Panc1 (cell line): Measurements from ENCODE around the gene ATRN. TPM values are rescaled to one million over a fixed set of nuclear protein-coding genes. Genes with fewer than 3 reads are reported as not detected.

ENCODE experiments used
- ATAC-seq: fragments of 200-7000 bp; cut with Tn5 transposase; 2 replicates; pipeline ENCODE4 v1.9.1; 2020; ENCODE audit warnings: mild to moderate bottlenecking, moderate library complexity
- BruUV-seq: library from RNA; stranded (reverse); fragments of 400-500 nt; replicated peaks from 2 replicates; lab custom pipeline; 2021; lab: Mats Ljungman, UMichigan
- CTCF ChIA-PET: fragments of 300-600 bp; sonication (Branson Sonifier 250); formaldehyde crosslinking; loops from one replicate; lab custom pipeline; 2022; ENCODE audit warnings: antibody characterized with exemption; lab: Charles Lee
- POLR2A ChIA-PET: fragments of 300-600 bp; sonication (Branson Sonifier 250); formaldehyde crosslinking; loops from one replicate; lab custom pipeline; 2022; ENCODE audit warnings: antibody characterized with exemption; lab: Charles Lee
- DNase-seq: peaks from one replicate; pipeline ENCODE4 v3.0.0-alpha.2; 2010; ENCODE audit warnings: low read depth, low spot score
- H3K27ac ChIP-seq: 2 replicates; pipeline ENCODE4 v1.5.1; 2011; ENCODE audit warnings: mild to moderate bottlenecking, low read length, inconsistent platforms
- H3K27me3 ChIP-seq: fragments of 200-500 bp; sonication (Bioruptor generic); 2 replicates; pipeline ENCODE4 v1.6.0; 2014; ENCODE audit warnings: low read length, inconsistent platforms; ENCODE audit not compliant: control insufficient read depth, insufficient read depth
- H3K36me3 ChIP-seq: fragments of 200-500 bp; sonication (Bioruptor generic); 2 replicates; pipeline ENCODE4 v1.5.1; 2014; ENCODE audit warnings: inconsistent platforms, mild to moderate bottlenecking, low read length, moderate library complexity; ENCODE audit not compliant: control insufficient read depth, insufficient read depth
- H3K4me1 ChIP-seq: 2 replicates; pipeline ENCODE4 v1.5.1; 2011; ENCODE audit warnings: inconsistent platforms, mild to moderate bottlenecking, low read length, moderate library complexity; ENCODE audit not compliant: control insufficient read depth, insufficient read depth
- H3K4me3 ChIP-seq, 2 experiments: 2 replicates each; pipeline ENCODE4 v1.5.1; 2011 to 2012; ENCODE audit warnings: low read depth in 2 of 2, low read length in 2 of 2, mild to moderate bottlenecking in 2 of 2, inconsistent platforms in 1 of 2, moderate library complexity in 1 of 2
- H3K9me3 ChIP-seq: fragments of 200-500 bp; sonication (Bioruptor generic); 2 replicates; pipeline ENCODE4 v1.5.1; 2014; ENCODE audit warnings: low read depth, mild to moderate bottlenecking, inconsistent platforms, low read length, moderate library complexity; ENCODE audit not compliant: control insufficient read depth, insufficient read depth
- POLR2AphosphoS5 ChIP-seq: IDR thresholded peaks from 2 replicates; pipeline ENCODE4 v1.6.1; 2012; ENCODE audit warnings: mild to moderate bottlenecking, low read depth, low read length, moderate library complexity
- TCF7L2 ChIP-seq: IDR thresholded peaks from 2 replicates; pipeline ENCODE4 v1.6.1; 2011; ENCODE audit warnings: mild to moderate bottlenecking, low read depth, low read length, inconsistent platforms
- in situ Hi-C: cut with HindIII; loops from 2 replicates; pipeline ENCODE4 v1.10.0; 2016; ENCODE audit warnings: low sequenced_read_pairs, low pct_unique_long_range_greater_than_20kb
- intact Hi-C: fragments of 100-400 bp; cut with micrococcal nuclease; formaldehyde crosslinking; loops from one replicate; pipeline ENCODE4 v1.10.0; 2022; ENCODE audit not compliant: unreplicated experiment
- total RNA-seq: library from RNA; stranded (reverse); gene quantifications from one replicate; pipeline ENCODE4 v1.2.1, GENCODE V29; 2021; ENCODE audit not compliant: unreplicated experiment
- TF ChIP-seq, protein P1 (sequence below): fragments of 450-650 bp; IDR thresholded peaks from 2 replicates; pipeline ENCODE4 v1.5.1; 2017; ENCODE audit warnings: mild to moderate bottlenecking
- TF ChIP-seq, protein P2 (sequence below), 2 experiments: IDR thresholded peaks; 2 replicates each; pipeline ENCODE4 v1.6.1; 2011 to 2012; ENCODE audit warnings: low read depth in 2 of 2, control low read depth in 1 of 2, low read length in 1 of 2, mild to moderate bottlenecking in 1 of 2, moderate library complexity in 1 of 2; ENCODE audit not compliant: insufficient read depth in 1 of 2

ATRN gene
- total RNA-seq, 1 experiment from 2014 or later, result 33.8 TPM

GRCh38 chr20:3550837-3551236, 80.0 kb downstream of the ATRN start:
- no TSS peak for BruUV-seq
- DNase-seq, result no peak

GRCh38 chr20:3551681-3552434, 81.0 kb downstream of the ATRN start:
- ChIA-PET CTCF (interaction anchor here (0.6 to 1.0 kb wide), 2 partner anchors 11 to 823 kb away, joined by 3 to 4 read pairs; no protein-coding TSS in a partner anchor), POLR2A (no interaction called here)
- peaks cover 4% of the 10 kb centered on the region for H3K36me3 ChIP-seq
- BruUV-seq, result no TSS peak
- no peak overlapping the region for H3K27ac ChIP-seq
- no peak for DNase-seq
- no peak for TF ChIP-seq TCF7L2
- TF ChIP-seq, protein P1, sequence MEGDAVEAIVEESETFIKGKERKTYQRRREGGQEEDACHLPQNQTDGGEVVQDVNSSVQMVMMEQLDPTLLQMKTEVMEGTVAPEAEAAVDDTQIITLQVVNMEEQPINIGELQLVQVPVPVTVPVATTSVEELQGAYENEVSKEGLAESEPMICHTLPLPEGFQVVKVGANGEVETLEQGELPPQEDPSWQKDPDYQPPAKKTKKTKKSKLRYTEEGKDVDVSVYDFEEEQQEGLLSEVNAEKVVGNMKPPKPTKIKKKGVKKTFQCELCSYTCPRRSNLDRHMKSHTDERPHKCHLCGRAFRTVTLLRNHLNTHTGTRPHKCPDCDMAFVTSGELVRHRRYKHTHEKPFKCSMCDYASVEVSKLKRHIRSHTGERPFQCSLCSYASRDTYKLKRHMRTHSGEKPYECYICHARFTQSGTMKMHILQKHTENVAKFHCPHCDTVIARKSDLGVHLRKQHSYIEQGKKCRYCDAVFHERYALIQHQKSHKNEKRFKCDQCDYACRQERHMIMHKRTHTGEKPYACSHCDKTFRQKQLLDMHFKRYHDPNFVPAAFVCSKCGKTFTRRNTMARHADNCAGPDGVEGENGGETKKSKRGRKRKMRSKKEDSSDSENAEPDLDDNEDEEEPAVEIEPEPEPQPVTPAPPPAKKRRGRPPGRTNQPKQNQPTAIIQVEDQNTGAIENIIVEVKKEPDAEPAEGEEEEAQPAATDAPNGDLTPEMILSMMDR, result no peak
- no peaks in the 10 kb centered on the region for H3K9me3 ChIP-seq
- in situ Hi-C loops, result no loop called here
- H3K27me3 ChIP-seq, result no peaks in the 10 kb centered on the region
- no peaks in the 10 kb centered on the region for H3K4me1 ChIP-seq
- no peak for ATAC-seq
- intact Hi-C loops, result no loop called here
- no peak overlapping the region for H3K4me3 ChIP-seq

More at GRCh38 chr20:3550837-3551236, 80.0 kb downstream of the ATRN start:
- ChIA-PET POLR2A (no interaction called here), CTCF (interaction anchor here (0.5 kb wide), 1 partner anchor 149 kb away, joined by 4 read pairs; no protein-coding TSS in a partner anchor)
- in situ Hi-C loops (no loop called here), intact Hi-C loops (no loop called here)
- Histone ChIP-seq H3K4me1 (no peaks in the 10 kb centered on the region), H3K4me3 (no peak overlapping the region), H3K27me3 (no peaks in the 10 kb centered on the region), H3K9me3 (no peaks in the 10 kb centered on the region), H3K27ac (no peak overlapping the region), H3K36me3 (peaks cover 4% of the 10 kb centered on the region)
- TF ChIP-seq TCF7L2, result no peak
- no peak for ATAC-seq

DNA sequence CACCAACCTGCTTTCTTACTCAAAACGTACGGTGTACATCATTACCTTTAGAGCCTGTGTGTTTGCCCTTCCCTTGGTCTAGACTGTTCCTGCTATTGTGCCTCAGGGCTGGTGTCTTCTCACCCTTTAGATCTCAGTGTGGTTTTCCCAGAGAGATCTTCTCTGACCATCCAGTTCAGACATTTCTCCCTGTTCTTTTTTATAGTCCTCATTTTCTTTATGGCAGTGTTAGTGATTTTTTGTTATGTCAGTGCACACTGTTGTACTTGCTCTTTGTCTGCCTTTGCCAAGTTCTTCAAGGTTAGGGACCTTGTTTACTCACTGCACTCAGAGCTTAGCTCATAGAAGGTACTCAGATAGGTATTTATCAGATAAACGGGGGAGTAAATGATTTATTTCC, 82.8 kb downstream of the ATRN start:
- Histone ChIP-seq H3K36me3 (peaks cover 4% of the 10 kb centered on the region), H3K27me3 (no peaks in the 10 kb centered on the region), H3K4me3 (no peak overlapping the region), H3K27ac (no peak overlapping the region), H3K4me1 (no peaks in the 10 kb centered on the region), H3K9me3 (no peaks in the 10 kb centered on the region)
- TF ChIP-seq, protein P1, result no peak
- TF ChIP-seq POLR2AphosphoS5 (no peak), TCF7L2 (no peak)
- TF ChIP-seq, protein P2, sequence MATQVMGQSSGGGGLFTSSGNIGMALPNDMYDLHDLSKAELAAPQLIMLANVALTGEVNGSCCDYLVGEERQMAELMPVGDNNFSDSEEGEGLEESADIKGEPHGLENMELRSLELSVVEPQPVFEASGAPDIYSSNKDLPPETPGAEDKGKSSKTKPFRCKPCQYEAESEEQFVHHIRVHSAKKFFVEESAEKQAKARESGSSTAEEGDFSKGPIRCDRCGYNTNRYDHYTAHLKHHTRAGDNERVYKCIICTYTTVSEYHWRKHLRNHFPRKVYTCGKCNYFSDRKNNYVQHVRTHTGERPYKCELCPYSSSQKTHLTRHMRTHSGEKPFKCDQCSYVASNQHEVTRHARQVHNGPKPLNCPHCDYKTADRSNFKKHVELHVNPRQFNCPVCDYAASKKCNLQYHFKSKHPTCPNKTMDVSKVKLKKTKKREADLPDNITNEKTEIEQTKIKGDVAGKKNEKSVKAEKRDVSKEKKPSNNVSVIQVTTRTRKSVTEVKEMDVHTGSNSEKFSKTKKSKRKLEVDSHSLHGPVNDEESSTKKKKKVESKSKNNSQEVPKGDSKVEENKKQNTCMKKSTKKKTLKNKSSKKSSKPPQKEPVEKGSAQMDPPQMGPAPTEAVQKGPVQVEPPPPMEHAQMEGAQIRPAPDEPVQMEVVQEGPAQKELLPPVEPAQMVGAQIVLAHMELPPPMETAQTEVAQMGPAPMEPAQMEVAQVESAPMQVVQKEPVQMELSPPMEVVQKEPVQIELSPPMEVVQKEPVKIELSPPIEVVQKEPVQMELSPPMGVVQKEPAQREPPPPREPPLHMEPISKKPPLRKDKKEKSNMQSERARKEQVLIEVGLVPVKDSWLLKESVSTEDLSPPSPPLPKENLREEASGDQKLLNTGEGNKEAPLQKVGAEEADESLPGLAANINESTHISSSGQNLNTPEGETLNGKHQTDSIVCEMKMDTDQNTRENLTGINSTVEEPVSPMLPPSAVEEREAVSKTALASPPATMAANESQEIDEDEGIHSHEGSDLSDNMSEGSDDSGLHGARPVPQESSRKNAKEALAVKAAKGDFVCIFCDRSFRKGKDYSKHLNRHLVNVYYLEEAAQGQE (IDR thresholded peaks at IDR 0.05; ENCODE audit: insufficient read depth in 1 of 2, low read depth in 2 of 2, low read length in 1 of 2), result no peak
- ChIA-PET POLR2A (no interaction called here), CTCF (no interaction called here)
- DNase-seq (no peak), ATAC-seq (no peak)
- in situ Hi-C loops (no loop called here), intact Hi-C loops (no loop called here)
- BruUV-seq, result no TSS peak
